DND-41 (cell line): ENCODE results near the gene KRT24.

Experiments
- ATAC-seq: fragments of 200-7000 bp; cut with Tn5 transposase; 3 replicates; pipeline ENCODE4 v1.9.1; 2021; ENCODE audit warnings: low read depth; ENCODE audit not compliant: insufficient read depth
- DNase-seq: peaks from one replicate; pipeline ENCODE4 v3.0.0-alpha.2; 2020
- H2AFZ ChIP-seq: 2 replicates; pipeline ENCODE4 v1.6.0; 2012; ENCODE audit warnings: low read depth, low read length
- H3K27ac ChIP-seq: 2 replicates; pipeline ENCODE4 v1.5.1; 2012; ENCODE audit warnings: low read length, inconsistent platforms
- H3K27me3 ChIP-seq: fragments of 200-600 bp; sonication (generic); 2 replicates; pipeline ENCODE4 v1.6.0; 2012; ENCODE audit warnings: low read length, mild to moderate bottlenecking, inconsistent platforms; ENCODE audit not compliant: insufficient read depth, poor library complexity
- H3K36me3 ChIP-seq: 2 replicates; pipeline ENCODE4 v1.5.1; 2012; ENCODE audit warnings: low read length, inconsistent platforms; ENCODE audit not compliant: insufficient read depth
- H3K4me1 ChIP-seq: 2 replicates; pipeline ENCODE4 v1.5.1; 2012; ENCODE audit warnings: mild to moderate bottlenecking, low read length; ENCODE audit not compliant: insufficient read depth
- H3K4me2 ChIP-seq: 2 replicates; pipeline ENCODE4 v1.6.0; 2012; ENCODE audit warnings: mild to moderate bottlenecking, moderate library complexity, low read length, inconsistent platforms; ENCODE audit not compliant: insufficient read depth
- H3K4me3 ChIP-seq, 2 experiments: fragments of 200-600 bp in 1 of 2; shearing (Covaris generic) in 1 of 2; 2 replicates each; pipeline ENCODE4 v1.5.1; 2012 to 2016; ENCODE audit warnings: inconsistent platforms in 2 of 2, low read length in 2 of 2, mild to moderate bottlenecking in 2 of 2, low read depth in 1 of 2, moderate library complexity in 1 of 2
- H3K79me2 ChIP-seq: 2 replicates; pipeline ENCODE4 v1.6.0; 2012; ENCODE audit warnings: low read length, inconsistent platforms; ENCODE audit not compliant: insufficient read depth
- H3K9ac ChIP-seq: 2 replicates; pipeline ENCODE4 v1.6.0; 2012; ENCODE audit warnings: low read depth, mild to moderate bottlenecking, inconsistent platforms, low read length, moderate library complexity
- H3K9me3 ChIP-seq: 2 replicates; pipeline ENCODE4 v1.5.1; 2012; ENCODE audit warnings: low read length, moderate library complexity, mild to moderate bottlenecking, inconsistent platforms; ENCODE audit not compliant: insufficient read depth, severe bottlenecking
- H4K20me1 ChIP-seq: 2 replicates; pipeline ENCODE4 v1.6.0; 2012; ENCODE audit warnings: low read length; ENCODE audit not compliant: insufficient read depth
- CTCF ChIP-seq: IDR thresholded peaks from 2 replicates; pipeline ENCODE4 v1.5.1; 2012; ENCODE audit warnings: borderline replicate concordance, low read length, moderate library complexity, mild to moderate bottlenecking; ENCODE audit not compliant: poor library complexity, severe bottlenecking; ENCODE audit errors: extremely low read depth
- EZH2 ChIP-seq: IDR thresholded peaks from 3 replicates; pipeline ENCODE4 v1.6.1; 2012; ENCODE audit warnings: borderline replicate concordance, low read depth, mild to moderate bottlenecking, moderate library complexity, low read length, inconsistent platforms; ENCODE audit not compliant: severe bottlenecking

The KRT24 gene

GRCh38 chr17:40695874-40696472 is 7.6 kb downstream of the KRT24 start:
- no peak overlapping the region for H2AFZ ChIP-seq
- no peak overlapping the region for H3K4me3 ChIP-seq
- ATAC-seq = no peak
- no peaks in the 10 kb centered on the region for H3K4me1 ChIP-seq
- no peaks in the 10 kb centered on the region for H3K79me2 ChIP-seq
- no peak overlapping the region for H3K27ac ChIP-seq
- no peaks in the 10 kb centered on the region for H4K20me1 ChIP-seq
- no peaks in the 10 kb centered on the region for H3K9me3 ChIP-seq
- H3K36me3 ChIP-seq = no peaks in the 10 kb centered on the region
- DNase-seq = no peak
- peaks cover 29% of the 10 kb centered on the region for H3K27me3 ChIP-seq
- no peak overlapping the region for H3K4me2 ChIP-seq
- no peak overlapping the region for H3K9ac ChIP-seq
- TF ChIP-seq EZH2 (no peak), CTCF (no peak)

GRCh38 chr17:40694584-40694983 is 9.0 kb downstream of the KRT24 start:
- no peak overlapping the region for H2AFZ ChIP-seq
- H3K27me3 ChIP-seq = peaks cover 28% of the 10 kb centered on the region
- no peak for ATAC-seq

GRCh38 chr17:40687106-40687505 is 16.4 kb downstream of the KRT24 start:
- H3K4me1 ChIP-seq = no peaks in the 10 kb centered on the region

More at GRCh38 chr17:40694584-40694983, 9.0 kb downstream of the KRT24 start:
- no peak overlapping the region for H3K4me3 ChIP-seq
- no peaks in the 10 kb centered on the region for H3K9me3 ChIP-seq
- no peak overlapping the region for H3K4me2 ChIP-seq
- no peak overlapping the region for H3K9ac ChIP-seq
- no peak for DNase-seq
- H3K27ac ChIP-seq = no peak overlapping the region
- H4K20me1 ChIP-seq = no peaks in the 10 kb centered on the region
- no peaks in the 10 kb centered on the region for H3K36me3 ChIP-seq
- no peaks in the 10 kb centered on the region for H3K79me2 ChIP-seq
- H3K4me1 ChIP-seq = no peaks in the 10 kb centered on the region
- no peak for TF ChIP-seq EZH2
- no peak for TF ChIP-seq CTCF

More at GRCh38 chr17:40687106-40687505, 16.4 kb downstream of the KRT24 start:
- no peaks in the 10 kb centered on the region for H4K20me1 ChIP-seq
- DNase-seq = no peak
- peaks cover 18% of the 10 kb centered on the region for H3K27me3 ChIP-seq
- H2AFZ ChIP-seq = no peak overlapping the region
- no peaks in the 10 kb centered on the region for H3K36me3 ChIP-seq
- no peak for ATAC-seq
- no peak overlapping the region for H3K9ac ChIP-seq
- H3K4me2 ChIP-seq = no peak overlapping the region
- no peak overlapping the region for H3K4me3 ChIP-seq
- TF ChIP-seq EZH2 (no peak), CTCF (no peak)
- no peaks in the 10 kb centered on the region for H3K79me2 ChIP-seq
- H3K27ac ChIP-seq = no peak overlapping the region
- no peaks in the 10 kb centered on the region for H3K9me3 ChIP-seq
